Measurements from ENCODE around the gene NOTCH3. TPM values are rescaled to one million over a fixed set of nuclear protein-coding genes. Genes with fewer than 3 reads are reported as not detected.

The NOTCH3 gene
- total and polyA plus RNA-seq, 4 donors = 23.5 to 423 (median 268) TPM

DNA sequence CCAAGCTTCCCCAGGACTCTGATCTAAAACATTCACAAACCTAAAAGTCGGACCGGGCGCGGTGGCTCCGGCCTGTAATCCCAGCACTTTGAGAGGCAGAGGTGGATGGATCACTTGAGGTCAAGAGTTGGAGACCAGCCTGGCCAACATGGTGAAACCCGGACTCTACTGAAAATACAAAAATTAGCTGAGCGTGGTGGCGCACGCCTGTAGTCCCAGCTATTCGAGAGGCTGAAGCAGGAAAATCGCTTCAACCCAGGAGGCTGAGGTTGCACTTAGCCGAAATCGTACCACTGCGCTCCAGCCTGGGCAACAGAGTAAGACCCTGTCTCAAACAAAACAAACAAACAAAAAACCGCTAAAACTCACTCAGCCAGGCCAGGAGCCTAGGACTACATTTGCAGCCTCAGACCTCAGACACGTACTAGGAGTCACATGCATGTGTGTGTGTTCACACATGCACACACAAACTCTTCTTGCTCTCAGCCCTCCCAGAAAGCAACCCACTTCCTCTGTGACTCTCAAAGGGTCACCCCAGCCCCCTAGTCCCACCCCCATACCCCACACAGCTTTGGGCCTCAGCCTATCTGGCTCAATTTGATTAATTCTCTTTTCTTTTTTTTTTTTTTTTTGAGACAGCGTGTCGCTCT lies 704 bp upstream of the NOTCH3 start:
- DNase-seq (no peak), ATAC-seq (ENCODE audit: low FRiP score) (no peak)
- Histone ChIP-seq H3K27me3 (ENCODE audit: control insufficient read depth in 1 of 2, insufficient read depth in 2 of 2, low read length in 1 of 2) (no peaks in the 10 kb centered on the region), H3K4me1 (ENCODE audit: control insufficient read depth in 1 of 2, insufficient read depth in 2 of 2, low read length in 2 of 2) (no peaks in the 10 kb centered on the region), H3K4me3 (ENCODE audit: low read length in 2 of 2) (no peak overlapping the region), H3K27ac (ENCODE audit: low read depth in 1 of 2, low read length in 2 of 2) (peak overlapping the region in 1 of 2 donors; percentile 67), H3K9me3 (ENCODE audit: control insufficient read depth, low read length) (no peaks in the 10 kb centered on the region), H3K36me3 (ENCODE audit: control insufficient read depth in 1 of 2, insufficient read depth in 2 of 2, low read length in 1 of 2) (peaks cover 0 to 2% of the 10 kb centered on the region in 2 donors)
- 83 to 85% methylated on average over 18 of the region's 18 CpGs for WGBS, 2 donors
- intact Hi-C loops (cut with DNase I) = loop anchor here in 1 of 2 donors (2.0 kb wide), 1 partner anchor 49 kb away; no protein-coding TSS in a partner anchor

DNA sequence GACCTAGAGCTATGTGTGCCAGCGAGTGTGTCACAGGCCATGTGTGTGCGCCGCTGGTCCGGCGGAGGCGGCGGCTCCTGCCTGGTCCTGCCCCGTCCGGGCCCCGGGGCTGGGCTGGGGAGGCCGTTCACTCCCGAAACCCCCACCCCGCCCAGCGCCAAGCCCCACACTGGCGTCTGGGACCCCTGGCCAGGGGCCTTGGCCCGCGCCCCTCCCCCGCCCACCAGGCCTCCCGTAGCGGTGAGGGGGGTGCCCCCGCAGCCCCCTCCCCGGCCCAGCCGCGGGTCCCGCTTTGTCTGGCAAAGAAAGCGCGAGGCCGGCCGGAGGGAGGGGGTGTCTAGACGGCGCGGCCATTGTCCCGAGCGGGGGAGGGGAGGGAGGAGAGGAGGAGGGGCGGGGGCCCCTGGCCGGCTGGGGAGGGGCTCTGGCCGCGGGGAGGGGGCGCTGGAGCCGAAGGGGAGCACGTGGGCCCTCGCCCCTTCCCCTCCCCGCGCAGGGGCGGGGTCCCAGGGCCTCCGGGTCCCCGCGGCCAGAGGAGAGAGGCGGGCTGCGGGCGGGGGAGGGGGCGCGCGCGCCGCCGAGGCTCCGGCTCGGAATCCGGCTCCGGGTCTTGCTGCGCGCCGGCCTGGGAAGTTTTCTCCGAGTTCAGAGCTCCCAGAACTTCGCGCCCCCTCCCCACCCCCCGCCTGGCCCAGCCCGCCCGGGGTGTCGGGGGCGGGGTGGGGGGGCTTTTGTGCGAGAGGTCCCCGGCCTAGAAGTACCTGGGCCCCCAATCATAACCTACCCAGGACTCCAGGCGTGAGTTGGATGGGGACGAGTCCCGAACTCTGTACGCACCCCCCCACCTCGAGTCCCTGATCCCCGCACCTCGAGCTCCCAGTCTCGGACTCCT lies 888 bp downstream of the NOTCH3 start:
- Histone ChIP-seq H3K36me3 (ENCODE audit: control insufficient read depth in 1 of 2, insufficient read depth in 2 of 2, low read length in 1 of 2) (peaks cover 0 to 2% of the 10 kb centered on the region in 2 donors), H3K4me3 (ENCODE audit: low read length in 2 of 2) (peak overlapping the region; percentile 98 to 99), H3K27me3 (ENCODE audit: control insufficient read depth in 1 of 2, insufficient read depth in 2 of 2, low read length in 1 of 2) (no peaks in the 10 kb centered on the region), H3K27ac (ENCODE audit: low read depth in 1 of 2, low read length in 2 of 2) (peak overlapping the region; percentile 71 to 96), H3K9me3 (ENCODE audit: control insufficient read depth, low read length) (no peaks in the 10 kb centered on the region), H3K4me1 (ENCODE audit: control insufficient read depth in 1 of 2, insufficient read depth in 2 of 2, low read length in 2 of 2) (peaks cover 0 to 5% of the 10 kb centered on the region in 2 donors)
- ATAC-seq (ENCODE audit: low FRiP score) = peak; percentile 39
- WGBS, 2 donors = 1 to 2% methylated on average over 51 to 82 of the region's 82 CpGs
- intact Hi-C loops (cut with DNase I) = loop anchor here (2.0 to 5.0 kb wide), 2 partner anchors 47 to 51 kb away; no protein-coding TSS in a partner anchor
- peak; percentile 74 to 84 for DNase-seq

DNA sequence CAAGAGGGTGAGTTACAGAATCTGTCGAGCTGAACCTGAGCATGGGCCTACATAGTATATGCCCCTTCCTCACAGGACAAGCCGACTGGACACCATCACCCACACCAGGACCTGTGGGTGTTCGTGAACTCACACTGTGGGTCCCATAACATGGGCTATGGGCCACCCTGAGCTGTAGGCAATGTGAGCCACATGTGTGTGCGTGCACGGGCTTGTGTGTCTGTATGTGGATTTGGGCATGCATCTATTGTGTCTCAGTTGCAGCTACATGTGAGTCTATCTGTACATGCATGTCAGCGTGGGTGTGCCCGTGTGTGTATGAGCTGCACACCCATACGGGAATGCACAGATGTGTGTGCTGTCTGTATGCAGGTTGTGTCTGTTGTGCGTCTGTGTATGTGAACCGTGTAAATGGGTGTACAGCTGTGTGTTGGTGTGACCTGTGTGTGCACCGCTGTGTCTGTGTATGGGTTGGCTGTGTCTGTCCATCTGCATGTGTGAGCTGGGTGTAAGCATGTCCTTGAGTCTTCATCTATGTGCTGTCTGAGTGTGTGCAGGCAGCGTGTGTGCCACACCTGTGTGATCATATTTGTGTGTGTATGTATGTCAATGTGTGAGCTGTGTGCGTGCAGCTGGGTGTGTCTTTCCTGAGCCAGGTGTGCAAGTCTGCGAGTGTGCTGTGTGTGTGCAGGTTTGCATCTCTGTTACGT lies 1.7 kb downstream of the NOTCH3 start:
- WGBS, 2 donors = 30 to 36% methylated on average over 15 of the region's 15 CpGs
- no peak for DNase-seq
- intact Hi-C loops (cut with DNase I) = loop anchor here in 1 of 2 donors (5.0 kb wide), 1 partner anchor 48 kb away; no protein-coding TSS in a partner anchor
- Histone ChIP-seq H3K4me3 (ENCODE audit: low read length in 2 of 2) (peak overlapping the region in 1 of 2 donors; percentile 98), H3K36me3 (ENCODE audit: control insufficient read depth in 1 of 2, insufficient read depth in 2 of 2, low read length in 1 of 2) (peaks cover 0 to 2% of the 10 kb centered on the region in 2 donors), H3K27ac (ENCODE audit: low read depth in 1 of 2, low read length in 2 of 2) (peak overlapping the region in 1 of 2 donors; percentile 64), H3K27me3 (ENCODE audit: control insufficient read depth in 1 of 2, insufficient read depth in 2 of 2, low read length in 1 of 2) (no peaks in the 10 kb centered on the region), H3K9me3 (ENCODE audit: control insufficient read depth, low read length) (no peaks in the 10 kb centered on the region), H3K4me1 (ENCODE audit: control insufficient read depth in 1 of 2, insufficient read depth in 2 of 2, low read length in 2 of 2) (peaks cover 0 to 5% of the 10 kb centered on the region in 2 donors)
- ATAC-seq (ENCODE audit: low FRiP score) = no peak

DNA sequence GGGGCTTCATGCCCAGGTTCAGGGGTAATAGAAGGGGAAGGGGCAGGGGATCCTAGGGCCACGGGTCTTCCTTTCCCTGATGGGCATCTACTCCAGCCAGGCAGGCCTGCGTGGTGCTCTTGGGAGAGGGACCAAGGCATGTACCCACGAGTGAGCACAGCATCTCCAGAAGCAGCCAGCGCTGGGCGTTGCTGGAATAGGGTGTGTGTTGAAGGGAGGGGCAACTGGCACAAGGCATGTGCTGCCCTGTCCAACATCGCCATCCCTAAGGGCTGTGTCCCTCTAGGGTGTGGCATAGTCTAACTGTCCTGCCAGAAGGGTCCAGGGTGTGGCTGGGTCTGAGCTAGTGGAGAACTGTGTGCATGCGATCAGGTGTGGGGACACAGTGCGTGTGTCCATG lies 2.9 kb downstream of the NOTCH3 start:
- Histone ChIP-seq H3K27me3 (ENCODE audit: control insufficient read depth in 1 of 2, insufficient read depth in 2 of 2, low read length in 1 of 2) (no peaks in the 10 kb centered on the region), H3K36me3 (ENCODE audit: control insufficient read depth in 1 of 2, insufficient read depth in 2 of 2, low read length in 1 of 2) (peaks cover 0 to 2% of the 10 kb centered on the region in 2 donors), H3K4me1 (ENCODE audit: control insufficient read depth in 1 of 2, insufficient read depth in 2 of 2, low read length in 2 of 2) (peaks cover 0 to 5% of the 10 kb centered on the region in 2 donors), H3K4me3 (ENCODE audit: low read length in 2 of 2) (no peak overlapping the region), H3K9me3 (ENCODE audit: control insufficient read depth, low read length) (no peaks in the 10 kb centered on the region), H3K27ac (ENCODE audit: low read depth in 1 of 2, low read length in 2 of 2) (peak overlapping the region in 1 of 2 donors; percentile 13)
- WGBS, 2 donors = 7 to 10% methylated on average over 8 of the region's 8 CpGs
- ATAC-seq (ENCODE audit: low FRiP score) (peak; percentile 45), DNase-seq (no peak)
- intact Hi-C loops (cut with DNase I) = loop anchor here in 1 of 2 donors (5.0 kb wide), 1 partner anchor 49 kb away; no protein-coding TSS in a partner anchor

DNA sequence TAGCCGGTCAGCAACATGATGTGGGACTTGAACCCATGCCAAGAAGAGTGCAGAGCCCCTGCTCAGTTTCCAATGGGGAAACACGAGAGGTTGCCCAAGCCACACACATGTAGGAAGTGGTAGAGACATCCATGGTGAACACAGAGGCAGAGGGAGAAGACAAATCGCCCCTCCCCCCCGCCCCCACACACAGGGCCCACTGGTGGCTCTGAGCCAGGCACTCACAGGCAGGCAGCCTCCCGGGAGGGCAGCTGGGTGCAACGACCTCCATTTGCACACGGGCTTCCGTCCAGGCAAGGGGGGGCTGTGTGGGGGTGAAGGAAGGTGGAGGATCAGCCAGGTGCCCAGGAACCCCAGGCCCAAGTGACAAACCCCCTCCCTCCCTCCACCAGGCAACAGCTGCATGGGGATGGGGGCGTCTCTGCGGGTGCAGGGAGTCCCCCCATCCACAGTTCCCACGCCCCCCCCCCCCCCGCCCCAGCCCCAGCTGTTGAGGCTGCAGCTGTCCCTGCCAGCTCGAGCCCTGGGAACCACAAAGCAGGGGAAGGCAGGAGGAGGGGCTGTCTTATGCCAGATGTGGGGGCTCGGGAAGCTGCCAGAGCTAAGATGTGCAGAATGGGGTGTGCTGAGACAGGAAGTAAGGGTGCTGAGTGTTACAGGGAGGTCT lies 3.4 kb downstream of the NOTCH3 start:
- Histone ChIP-seq H3K36me3 (ENCODE audit: control insufficient read depth in 1 of 2, insufficient read depth in 2 of 2, low read length in 1 of 2) (peaks cover 0 to 2% of the 10 kb centered on the region in 2 donors), H3K4me1 (ENCODE audit: control insufficient read depth in 1 of 2, insufficient read depth in 2 of 2, low read length in 2 of 2) (peaks cover 0 to 5% of the 10 kb centered on the region in 2 donors), H3K27me3 (ENCODE audit: control insufficient read depth in 1 of 2, insufficient read depth in 2 of 2, low read length in 1 of 2) (no peaks in the 10 kb centered on the region), H3K9me3 (ENCODE audit: control insufficient read depth, low read length) (no peaks in the 10 kb centered on the region), H3K27ac (ENCODE audit: low read depth in 1 of 2, low read length in 2 of 2) (peak overlapping the region in 1 of 2 donors; percentile 60), H3K4me3 (ENCODE audit: low read length in 2 of 2) (no peak overlapping the region)
- intact Hi-C loops (cut with DNase I) = loop anchor here in 1 of 2 donors (5.0 kb wide), 1 partner anchor 50 kb away; no protein-coding TSS in a partner anchor
- DNase-seq = no peak
- ATAC-seq (ENCODE audit: low FRiP score) = no peak
- WGBS, 2 donors = 2% methylated on average over 10 to 14 of the region's 14 CpGs

DNA sequence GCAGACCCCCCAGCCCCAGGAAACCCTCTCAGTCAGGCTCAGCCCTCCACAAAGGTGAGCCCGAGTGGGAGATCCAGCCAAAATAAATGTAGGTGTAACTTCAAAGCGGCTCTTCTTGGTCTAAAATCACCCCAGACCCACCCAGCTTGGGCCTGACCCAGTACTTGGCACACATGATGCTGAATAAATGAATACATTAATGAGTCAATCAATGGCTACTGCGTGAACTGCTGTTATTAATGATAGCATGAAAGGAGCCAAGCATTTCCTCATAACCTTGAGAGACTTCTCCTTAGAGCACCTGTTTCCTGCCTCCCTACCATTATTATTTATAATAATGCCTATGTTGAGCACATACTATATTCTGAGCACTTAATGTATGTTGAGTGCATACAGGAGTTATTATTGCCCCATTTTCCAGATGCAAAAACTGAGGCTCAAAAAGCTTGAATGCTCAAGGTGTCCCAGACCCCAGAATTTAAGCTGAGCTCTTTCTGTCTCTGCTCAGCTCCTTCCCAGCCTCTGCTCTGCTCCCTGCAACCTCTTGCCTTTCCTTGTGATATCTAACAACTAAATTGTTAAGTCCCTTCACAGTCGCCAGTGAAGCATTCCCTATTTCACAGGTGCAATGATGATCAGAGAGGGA lies 4.3 kb downstream of the NOTCH3 start:
- H3K27me3 ChIP-seq (ENCODE audit: control insufficient read depth in 1 of 2, insufficient read depth in 2 of 2, low read length in 1 of 2) = no peaks in the 10 kb centered on the region
- H3K36me3 ChIP-seq (ENCODE audit: control insufficient read depth in 1 of 2, insufficient read depth in 2 of 2, low read length in 1 of 2) = peaks cover 0 to 6% of the 10 kb centered on the region in 2 donors
- WGBS, 2 donors = 21 to 37% methylated on average over 4 of the region's 4 CpGs
- DNase-seq = no peak
- ATAC-seq (ENCODE audit: low FRiP score) = no peak
- peaks cover 0 to 5% of the 10 kb centered on the region in 2 donors for H3K4me1 ChIP-seq (ENCODE audit: control insufficient read depth in 1 of 2, insufficient read depth in 2 of 2, low read length in 2 of 2)
- no peaks in the 10 kb centered on the region for H3K9me3 ChIP-seq (ENCODE audit: control insufficient read depth, low read length)
- no peak overlapping the region for H3K4me3 ChIP-seq (ENCODE audit: low read length in 2 of 2)
- H3K27ac ChIP-seq (ENCODE audit: low read depth in 1 of 2, low read length in 2 of 2) = peak overlapping the region; percentile 16 to 60
- intact Hi-C loops (cut with DNase I) = loop anchor here in 1 of 2 donors (5.0 kb wide), 1 partner anchor 51 kb away; no protein-coding TSS in a partner anchor

DNA sequence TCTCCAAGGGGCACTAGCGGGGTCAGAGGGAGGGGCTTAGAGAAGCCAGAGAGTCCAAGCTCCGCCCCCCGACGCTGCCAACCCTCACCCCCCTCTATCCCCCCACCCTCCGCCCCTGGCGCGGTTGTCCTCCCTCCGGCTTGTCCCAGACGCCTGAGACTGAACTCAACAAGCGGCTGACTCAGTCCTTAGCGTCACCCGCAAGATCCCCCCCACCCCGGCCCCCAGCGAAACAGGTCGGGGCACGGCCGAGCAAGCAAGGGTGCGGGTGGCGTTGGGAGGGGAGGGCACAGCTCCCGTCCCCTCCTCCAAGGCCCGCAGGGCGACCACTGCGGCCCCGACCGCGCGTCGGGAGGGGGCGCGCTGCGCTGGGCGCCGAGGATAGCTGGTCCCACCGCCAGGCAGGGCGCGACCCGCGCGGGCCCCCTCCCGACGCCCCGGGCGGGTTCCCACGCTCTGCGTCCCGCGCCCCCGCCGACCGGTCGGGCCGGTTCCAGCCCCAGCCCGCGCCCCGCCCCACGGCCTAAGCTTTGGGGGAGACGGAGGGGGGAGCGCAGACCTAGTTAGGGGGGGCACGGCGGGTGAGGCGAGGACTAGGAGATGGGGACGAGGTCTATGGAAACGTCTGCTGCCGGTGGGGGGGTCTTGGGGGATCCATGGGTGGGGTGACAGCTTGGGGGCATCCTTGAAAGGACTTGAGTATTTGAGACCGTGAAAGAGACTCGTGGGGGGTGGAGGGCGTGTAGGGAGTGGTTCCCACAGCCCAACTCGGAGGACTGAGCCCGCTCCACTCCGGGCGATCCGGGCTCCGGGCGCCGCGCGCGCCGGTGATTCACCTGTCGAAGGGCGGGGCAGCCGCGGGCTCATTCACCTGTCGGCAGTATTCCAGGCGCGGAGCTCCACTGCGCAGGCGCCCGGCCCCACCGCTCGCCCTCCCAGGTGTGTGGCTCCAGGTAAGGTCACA lies 5.1 kb downstream of the NOTCH3 start:
- WGBS, 2 donors = 2% methylated on average over 69 to 91 of the region's 91 CpGs
- peaks cover 0 to 7% of the 10 kb centered on the region in 2 donors for H3K36me3 ChIP-seq (ENCODE audit: control insufficient read depth in 1 of 2, insufficient read depth in 2 of 2, low read length in 1 of 2)
- H3K27me3 ChIP-seq (ENCODE audit: control insufficient read depth in 1 of 2, insufficient read depth in 2 of 2, low read length in 1 of 2) = no peaks in the 10 kb centered on the region
- intact Hi-C loops (cut with DNase I) = loop anchor here (1.0 to 5.0 kb wide), 3 partner anchors 18 to 56 kb away; no protein-coding TSS in a partner anchor
- H3K27ac ChIP-seq (ENCODE audit: low read depth in 1 of 2, low read length in 2 of 2) = peak overlapping the region; percentile 16 to 64
- peak; percentile 77 for ATAC-seq (ENCODE audit: low FRiP score)
- peak; percentile 88 to 95 for DNase-seq
- H3K9me3 ChIP-seq (ENCODE audit: control insufficient read depth, low read length) = no peaks in the 10 kb centered on the region
- H3K4me1 ChIP-seq (ENCODE audit: control insufficient read depth in 1 of 2, insufficient read depth in 2 of 2, low read length in 2 of 2) = peaks cover 0 to 5% of the 10 kb centered on the region in 2 donors
- peak overlapping the region; percentile 58 to 65 for H3K4me3 ChIP-seq (ENCODE audit: low read length in 2 of 2)
